Neuron (in vitro differentiated cells): ENCODE results near the gene CDC40.
"Not testable (repeated sequence)": the region's sequence is repeated elsewhere in the genome, so short reads cannot be mapped to it uniquely, and the experiment has no call there.

Source experiments
- H2AFZ ChIP-seq: one replicate; pipeline ENCODE4 v1.6.1; 2013; ENCODE audit warnings: low read depth, mild to moderate bottlenecking, inconsistent platforms, low read length, moderate library complexity
- H3K27me3 ChIP-seq: one replicate; pipeline ENCODE4 v1.6.1; 2013; ENCODE audit warnings: low read length; ENCODE audit not compliant: insufficient read depth
- H3K36me3 ChIP-seq: one replicate; pipeline ENCODE4 v1.6.1; 2013; ENCODE audit warnings: low read length; ENCODE audit not compliant: insufficient read depth
- H3K4me1 ChIP-seq: one replicate; pipeline ENCODE4 v1.6.1; 2013; ENCODE audit warnings: low read length; ENCODE audit not compliant: insufficient read depth
- H3K4me3 ChIP-seq: 2 replicates; pipeline ENCODE4 v1.5.1; 2013; ENCODE audit warnings: mild to moderate bottlenecking, low read length, moderate library complexity
- H3K9me3 ChIP-seq: one replicate; pipeline ENCODE4 v1.6.1; 2013; ENCODE audit warnings: low read length

Gene CDC40

GRCh38 chr6:110217266-110217665, 37.0 kb downstream of the CDC40 start:
- Histone ChIP-seq H3K36me3 (peaks cover 73% of the 10 kb centered on the region), H3K4me1 (no peaks in the 10 kb centered on the region), H3K27me3 (no peaks in the 10 kb centered on the region), H2AFZ (no peak overlapping the region), H3K9me3 (peaks cover 2% of the 10 kb centered on the region), H3K4me3 (no peak overlapping the region)

- H3K27me3 ChIP-seq, result no peaks in the 10 kb centered on the region
- no peaks in the 10 kb centered on the region for H3K4me1 ChIP-seq
- H3K36me3 ChIP-seq, result peaks cover 55% of the 10 kb centered on the region
- H3K9me3 ChIP-seq, result peaks cover 2% of the 10 kb centered on the region
- H2AFZ ChIP-seq, result no peak overlapping the region
- no peak overlapping the region for H3K4me3 ChIP-seq
Observed at GRCh38 chr6:110221738-110222137, 41.5 kb downstream of the CDC40 start.

GRCh38 chr6:110226261-110226660, 46.0 kb downstream of the CDC40 start:
- H2AFZ ChIP-seq, result no peak overlapping the region
- no peak overlapping the region for H3K4me3 ChIP-seq
- peaks cover 46% of the 10 kb centered on the region for H3K36me3 ChIP-seq
- H3K27me3 ChIP-seq, result no peaks in the 10 kb centered on the region
- H3K4me1 ChIP-seq, result no peaks in the 10 kb centered on the region
- H3K9me3 ChIP-seq, result no peaks in the 10 kb centered on the region

- Histone ChIP-seq H3K27me3 (no peaks in the 10 kb centered on the region), H3K9me3 (no peaks in the 10 kb centered on the region), H2AFZ (no peak overlapping the region), H3K36me3 (peaks cover 20% of the 10 kb centered on the region), H3K4me1 (no peaks in the 10 kb centered on the region), H3K4me3 (no peak overlapping the region)
Observed at GRCh38 chr6:110232450-110232849, 52.2 kb downstream of the CDC40 start.

GRCh38 chr6:110233770-110234374, 53.6 kb downstream of the CDC40 start:
- Histone ChIP-seq H3K27me3 (no peaks in the 10 kb centered on the region), H3K4me3 (no peak overlapping the region), H3K36me3 (peaks cover 13% of the 10 kb centered on the region), H3K9me3 (no peaks in the 10 kb centered on the region), H3K4me1 (no peaks in the 10 kb centered on the region), H2AFZ (no peak overlapping the region)

- H3K27me3 ChIP-seq, H2AFZ ChIP-seq, H3K4me3 ChIP-seq, H3K9me3 ChIP-seq, H3K36me3 ChIP-seq, H3K4me1 ChIP-seq: not testable (repeated sequence)
Observed at GRCh38 chr6:110236007-110236406, 55.8 kb downstream of the CDC40 start.

- peaks cover 4% of the 10 kb centered on the region for H3K4me1 ChIP-seq
- H3K36me3 ChIP-seq, result no peaks in the 10 kb centered on the region
- no peak overlapping the region for H3K4me3 ChIP-seq
- no peaks in the 10 kb centered on the region for H3K27me3 ChIP-seq
- H2AFZ ChIP-seq, result no peak overlapping the region
- no peaks in the 10 kb centered on the region for H3K9me3 ChIP-seq
Observed at GRCh38 chr6:110239526-110240274, 59.5 kb downstream of the CDC40 start.

- not testable (repeated sequence) for H2AFZ ChIP-seq, H3K9me3 ChIP-seq, H3K4me3 ChIP-seq, H3K27me3 ChIP-seq, H3K36me3 ChIP-seq
- peaks cover 18% of the 10 kb centered on the region for H3K4me1 ChIP-seq
Observed at GRCh38 chr6:110244621-110245020, 64.4 kb downstream of the CDC40 start.

GRCh38 chr6:110246378-110246777, 66.2 kb downstream of the CDC40 start:
- H3K4me3 ChIP-seq, result no peak overlapping the region
- H3K27me3 ChIP-seq, result no peaks in the 10 kb centered on the region
- H3K4me1 ChIP-seq, result peaks cover 21% of the 10 kb centered on the region
- H3K36me3 ChIP-seq, result no peaks in the 10 kb centered on the region
- H2AFZ ChIP-seq, result no peak overlapping the region
- no peaks in the 10 kb centered on the region for H3K9me3 ChIP-seq

GRCh38 chr6:110246900-110247546, 66.8 kb downstream of the CDC40 start:
- Histone ChIP-seq H3K27me3 (no peaks in the 10 kb centered on the region), H2AFZ (no peak overlapping the region), H3K4me1 (peaks cover 21% of the 10 kb centered on the region), H3K9me3 (no peaks in the 10 kb centered on the region), H3K4me3 (no peak overlapping the region), H3K36me3 (no peaks in the 10 kb centered on the region)

- Histone ChIP-seq H3K27me3 (no peaks in the 10 kb centered on the region), H3K4me1 (peaks cover 21% of the 10 kb centered on the region), H3K36me3 (no peaks in the 10 kb centered on the region), H2AFZ (no peak overlapping the region), H3K4me3 (no peak overlapping the region), H3K9me3 (no peaks in the 10 kb centered on the region)
Observed at GRCh38 chr6:110250058-110250457, 69.8 kb downstream of the CDC40 start.

- Histone ChIP-seq H3K4me1 (peaks cover 17% of the 10 kb centered on the region), H3K36me3 (no peaks in the 10 kb centered on the region), H3K27me3 (no peaks in the 10 kb centered on the region), H2AFZ (no peak overlapping the region), H3K9me3 (no peaks in the 10 kb centered on the region), H3K4me3 (no peak overlapping the region)
Observed at GRCh38 chr6:110250838-110251237, 70.6 kb downstream of the CDC40 start.

GRCh38 chr6:110255211-110255750, 75.1 kb downstream of the CDC40 start:
- Histone ChIP-seq H2AFZ (no peak overlapping the region), H3K36me3 (no peaks in the 10 kb centered on the region), H3K9me3 (no peaks in the 10 kb centered on the region), H3K4me3 (no peak overlapping the region), H3K4me1 (no peaks in the 10 kb centered on the region), H3K27me3 (no peaks in the 10 kb centered on the region)
